ENCODE measurements around the gene MAP3K5.

Gene MAP3K5

GRCh38 chr6:136750696-136751521 lies 41.4 kb downstream of the MAP3K5 start:
- DNase-seq = no peak

DNA sequence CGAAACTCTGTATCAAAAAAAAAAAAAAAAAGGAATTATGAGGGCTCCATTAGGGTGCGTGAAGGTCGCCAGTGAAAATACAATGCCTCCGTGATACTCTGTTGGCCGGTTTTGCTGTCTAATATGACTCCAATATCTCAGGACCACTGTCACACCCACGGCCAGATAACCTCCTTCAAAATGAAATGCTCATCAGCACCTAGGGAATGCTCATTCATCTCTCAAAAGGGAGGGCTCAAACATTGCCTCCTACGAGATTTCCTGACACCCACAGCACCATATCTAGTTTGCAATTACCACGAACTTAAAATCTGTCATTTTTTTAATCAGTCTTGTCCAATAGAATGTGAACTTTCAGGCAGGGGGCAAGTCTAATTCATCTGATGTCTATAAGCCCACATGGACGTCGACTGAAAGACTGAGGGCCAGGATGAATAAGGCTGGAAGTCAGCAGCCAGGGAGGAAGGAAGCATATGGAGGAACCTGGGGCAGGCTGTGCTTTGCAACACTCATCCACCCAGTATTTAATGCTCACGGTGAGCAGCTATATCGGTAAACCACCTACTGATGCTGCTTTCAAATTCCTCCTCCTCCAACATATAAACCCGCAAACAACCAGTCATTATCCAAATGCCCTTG lies 42.8 kb downstream of the MAP3K5 start:
- no peak for DNase-seq

GRCh38 chr6:136747507-136747906 lies 44.8 kb downstream of the MAP3K5 start:
- no peak for DNase-seq

- DNase-seq = no peak
These were observed 47.0 kb downstream of the MAP3K5 start for GRCh38 chr6:136745300-136745699.

GRCh38 chr6:136744889-136745288 lies 47.4 kb downstream of the MAP3K5 start:
- DNase-seq = no peak

DNA sequence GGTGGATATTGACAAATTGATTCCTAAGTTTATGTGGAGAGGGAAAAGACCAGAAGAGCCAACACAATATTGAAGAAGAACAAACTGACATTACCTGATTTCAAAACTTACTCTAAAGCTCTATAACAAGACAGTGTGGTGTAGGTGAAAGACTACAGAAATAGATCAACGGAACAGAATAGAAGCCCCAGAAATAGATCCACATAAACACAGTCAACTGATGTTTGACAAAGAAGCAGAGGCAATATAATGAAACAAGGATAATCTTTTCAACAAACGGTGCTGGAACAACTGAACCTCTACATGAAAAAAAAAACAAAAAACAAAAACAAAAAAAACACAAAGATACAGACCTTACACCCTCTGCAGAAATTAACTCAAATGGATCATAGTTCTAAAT lies 50.2 kb downstream of the MAP3K5 start:
- no peak for DNase-seq

DNA sequence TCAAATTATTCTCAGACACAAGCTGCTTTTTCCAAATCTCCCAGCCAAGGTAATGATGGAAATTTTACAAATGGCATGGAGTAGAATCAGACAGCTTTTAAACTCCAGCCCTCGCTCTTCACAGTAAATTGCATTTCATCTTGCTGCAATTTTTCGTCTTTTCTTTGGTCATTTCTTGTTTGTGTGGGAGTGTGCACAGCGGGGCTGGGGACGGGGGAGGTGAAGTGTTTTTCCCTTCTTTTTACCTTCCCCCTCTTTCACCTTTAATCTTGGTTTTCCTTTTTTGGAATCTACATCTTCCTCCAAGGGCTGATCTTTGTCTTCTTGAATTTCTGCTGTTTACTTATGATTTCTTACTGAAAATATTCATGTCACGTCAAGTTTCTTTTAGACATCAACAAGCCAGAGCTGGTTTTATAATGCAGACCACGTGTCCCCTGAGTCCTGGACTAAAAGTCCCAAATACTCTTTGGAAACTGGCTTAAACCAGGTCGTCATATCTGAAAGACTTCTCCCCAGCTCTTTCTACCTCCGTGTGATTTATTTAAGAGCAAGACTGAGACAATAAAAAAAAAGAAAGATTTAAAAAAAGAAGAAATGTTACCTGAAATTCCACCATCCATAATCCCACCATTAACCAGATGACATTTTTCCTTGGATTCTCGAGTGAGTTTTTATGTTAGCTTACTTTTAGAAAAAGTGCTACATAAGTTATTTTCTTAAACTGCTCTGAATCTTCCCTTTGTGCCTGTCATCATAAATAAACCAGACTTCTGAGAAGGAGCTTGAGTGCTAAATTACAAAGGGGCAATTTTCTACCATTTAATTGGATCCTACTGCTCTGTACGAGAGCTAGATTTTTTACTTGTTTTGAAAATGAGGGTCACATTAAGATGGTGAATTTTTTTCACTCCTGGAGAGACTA lies 52.0 kb downstream of the MAP3K5 start:
- DNase-seq = no peak

DNA sequence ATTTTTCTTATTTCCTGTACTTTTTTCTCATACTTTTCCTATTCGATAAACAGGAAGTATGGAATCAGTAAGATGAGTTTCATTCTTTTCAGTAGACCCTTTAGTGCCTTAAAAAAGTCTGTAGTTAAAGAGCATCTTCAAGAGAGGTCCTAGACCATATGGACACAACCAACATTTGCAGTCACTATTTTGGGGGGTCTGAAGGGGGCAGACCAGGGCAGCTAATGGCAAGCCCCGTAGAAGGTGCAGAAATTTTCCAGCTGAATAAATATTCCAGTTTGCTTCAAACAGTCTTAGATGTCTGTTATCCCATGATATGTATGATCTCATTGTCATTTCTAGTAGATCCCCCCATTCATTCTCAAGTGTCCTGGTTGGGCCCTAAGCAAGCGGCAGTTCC lies 52.8 kb downstream of the MAP3K5 start:
- DNase-seq = no peak

GRCh38 chr6:136739071-136739470 lies 53.2 kb downstream of the MAP3K5 start:
- no peak for DNase-seq

DNA sequence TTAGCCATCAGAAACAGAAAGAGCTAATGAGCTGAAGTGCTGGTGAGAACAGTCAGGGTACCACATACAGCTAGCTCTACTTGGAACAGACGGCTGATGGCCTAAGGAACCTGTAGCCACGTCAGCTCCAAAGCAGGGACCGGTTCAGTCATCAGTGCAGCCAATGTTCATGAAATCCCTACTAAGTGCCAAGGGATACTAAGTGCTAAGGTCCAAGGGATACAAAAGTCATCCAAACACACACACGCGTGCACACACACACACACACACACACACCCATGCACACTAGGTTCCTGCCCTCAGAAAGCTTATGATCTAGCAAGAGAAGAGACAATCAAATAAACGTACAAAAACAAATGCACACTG lies 53.6 kb downstream of the MAP3K5 start:
- DNase-seq = no peak

GRCh38 chr6:136737871-136738691 lies 54.2 kb downstream of the MAP3K5 start:
- no peak for DNase-seq

- no peak for DNase-seq
These were observed 54.9 kb downstream of the MAP3K5 start for GRCh38 chr6:136737374-136737844.

DNA sequence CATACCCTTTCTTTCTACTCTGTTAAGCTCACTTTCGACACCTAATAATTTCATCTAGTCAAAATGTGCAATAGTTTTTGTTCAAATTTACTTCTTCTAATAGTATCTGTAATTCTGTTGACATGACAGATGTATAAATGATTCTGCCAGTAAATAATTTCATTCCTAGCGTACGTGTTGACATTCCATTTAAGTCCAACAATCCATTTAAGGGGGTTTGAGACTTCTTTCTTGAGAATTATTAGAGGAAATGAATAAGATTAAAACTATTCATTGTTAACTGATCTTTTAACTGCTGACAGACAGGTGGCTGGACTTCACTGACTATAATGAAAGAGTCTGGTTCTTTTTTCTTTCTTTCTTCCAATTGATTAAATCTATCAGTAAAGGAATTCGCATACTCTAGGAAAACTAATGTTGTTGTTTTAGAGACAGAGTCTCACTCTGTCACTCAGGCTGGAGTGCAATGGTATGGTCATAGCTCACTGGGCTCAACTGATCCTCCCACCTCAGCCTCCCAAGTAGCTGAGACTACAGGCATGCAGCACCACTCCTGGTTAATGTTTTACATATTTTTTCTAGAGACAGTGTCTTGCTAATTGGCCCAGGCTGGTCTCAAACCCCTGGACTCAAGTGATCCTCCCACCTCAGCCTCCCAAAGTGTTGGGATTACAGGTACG lies 55.9 kb downstream of the MAP3K5 start:
- DNase-seq = no peak

- no peak for DNase-seq
These were observed 57.3 kb downstream of the MAP3K5 start for GRCh38 chr6:136734977-136735376.

DNA sequence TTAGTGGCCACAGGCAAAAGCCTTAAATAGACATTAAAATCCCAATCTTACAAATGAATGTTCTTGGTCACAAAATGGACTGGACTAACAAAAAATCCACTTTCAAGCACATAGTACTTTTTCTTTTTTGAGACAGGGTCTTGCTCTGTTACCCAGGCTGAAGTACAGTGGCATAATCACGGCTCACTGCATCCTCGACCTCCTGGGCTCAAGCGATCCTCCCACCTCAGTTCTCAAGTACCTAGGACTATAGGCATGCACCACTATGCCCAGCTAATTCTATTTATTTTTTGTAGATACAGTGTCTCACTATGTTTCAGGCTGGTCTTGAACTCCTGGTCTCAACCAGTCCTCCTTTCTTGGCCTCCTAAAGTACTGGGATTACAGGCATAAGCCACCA lies 59.4 kb downstream of the MAP3K5 start:
- DNase-seq = no peak

DNA sequence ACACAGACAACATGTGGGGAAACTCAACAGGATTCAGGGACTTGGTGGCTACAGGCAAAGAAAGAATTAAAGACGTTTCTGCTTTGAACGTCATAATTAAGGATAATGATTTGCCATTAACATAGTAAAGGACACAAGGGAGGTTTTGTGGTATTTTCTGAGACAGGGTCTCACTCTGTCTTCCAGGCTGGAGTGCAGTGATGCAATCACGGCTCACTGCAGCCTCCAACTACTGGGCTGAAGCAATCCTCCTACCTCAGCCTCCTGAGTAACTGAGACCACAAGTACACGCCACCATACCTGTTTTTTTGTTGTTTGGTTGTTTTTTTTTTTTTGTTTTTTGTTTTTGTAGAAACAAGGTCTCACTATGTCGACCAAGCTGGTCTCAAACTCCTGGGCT lies 62.4 kb downstream of the MAP3K5 start:
- DNase-seq = no peak

DNA sequence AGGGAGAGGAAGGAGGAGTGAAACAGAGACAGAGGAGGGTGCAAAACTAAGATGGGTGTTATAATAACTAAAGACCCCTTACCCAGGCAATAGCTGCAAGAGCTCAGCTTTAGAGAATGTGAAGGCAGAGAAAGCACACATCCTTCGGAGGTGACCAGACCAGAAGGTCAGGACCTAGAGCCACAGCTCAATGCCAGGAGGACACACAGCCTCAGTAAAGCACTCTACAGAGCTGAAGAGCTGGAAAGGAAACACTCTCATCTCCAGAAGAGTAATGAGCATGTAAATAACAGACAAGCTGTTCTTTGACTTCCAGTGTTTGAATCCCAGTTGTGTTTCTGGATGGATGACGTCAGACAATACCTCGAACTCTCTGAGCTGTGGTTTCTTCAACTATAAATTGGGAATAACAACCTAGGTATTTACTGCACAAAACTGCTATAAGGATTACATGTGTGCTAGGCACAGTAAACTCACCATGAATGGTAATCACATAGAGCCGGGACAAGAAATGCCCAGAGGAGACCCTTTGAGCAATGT lies 63.2 kb downstream of the MAP3K5 start:
- no peak for DNase-seq

DNA sequence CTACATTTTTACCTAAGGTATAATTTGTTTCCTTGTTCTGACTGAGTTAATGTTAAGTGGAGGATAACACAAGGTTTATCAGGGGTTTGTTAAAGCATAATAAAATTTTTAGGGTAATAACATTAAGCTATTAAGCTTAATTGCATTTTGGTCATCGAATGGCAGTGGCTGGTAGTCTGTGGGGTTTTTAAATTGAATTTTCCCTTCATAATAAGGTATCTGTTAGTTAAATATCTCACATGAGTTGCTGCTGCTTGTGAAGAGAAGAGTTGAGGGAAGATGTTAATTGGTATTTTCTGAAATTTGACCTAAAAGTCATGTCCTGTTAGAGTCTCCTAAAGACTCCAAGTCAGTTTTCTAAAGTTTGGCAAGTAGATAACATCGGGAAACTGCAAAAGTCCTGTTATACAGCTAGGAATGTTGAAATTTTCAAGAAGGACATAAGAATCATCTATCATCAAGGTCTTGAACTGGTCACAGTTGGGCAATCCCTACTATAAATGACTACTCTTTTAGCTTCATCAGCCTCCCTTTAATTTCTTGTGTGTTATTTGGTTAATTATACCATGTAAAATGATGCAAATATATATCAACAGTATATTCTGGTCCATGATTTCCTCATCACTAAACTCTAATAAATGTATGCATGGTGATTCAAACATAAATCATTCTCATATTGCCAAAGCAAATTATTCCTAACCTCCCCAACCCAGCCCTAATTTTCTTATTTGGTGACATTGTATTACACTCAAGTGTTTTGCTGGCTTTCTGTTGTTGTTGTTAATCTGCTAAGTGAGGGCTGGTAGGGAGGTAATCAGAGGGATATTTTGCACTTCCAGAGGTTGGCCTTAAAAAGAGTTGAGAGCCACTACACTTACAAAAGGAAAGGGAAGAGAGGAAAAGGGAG lies 64.0 kb downstream of the MAP3K5 start:
- no peak for DNase-seq

DNA sequence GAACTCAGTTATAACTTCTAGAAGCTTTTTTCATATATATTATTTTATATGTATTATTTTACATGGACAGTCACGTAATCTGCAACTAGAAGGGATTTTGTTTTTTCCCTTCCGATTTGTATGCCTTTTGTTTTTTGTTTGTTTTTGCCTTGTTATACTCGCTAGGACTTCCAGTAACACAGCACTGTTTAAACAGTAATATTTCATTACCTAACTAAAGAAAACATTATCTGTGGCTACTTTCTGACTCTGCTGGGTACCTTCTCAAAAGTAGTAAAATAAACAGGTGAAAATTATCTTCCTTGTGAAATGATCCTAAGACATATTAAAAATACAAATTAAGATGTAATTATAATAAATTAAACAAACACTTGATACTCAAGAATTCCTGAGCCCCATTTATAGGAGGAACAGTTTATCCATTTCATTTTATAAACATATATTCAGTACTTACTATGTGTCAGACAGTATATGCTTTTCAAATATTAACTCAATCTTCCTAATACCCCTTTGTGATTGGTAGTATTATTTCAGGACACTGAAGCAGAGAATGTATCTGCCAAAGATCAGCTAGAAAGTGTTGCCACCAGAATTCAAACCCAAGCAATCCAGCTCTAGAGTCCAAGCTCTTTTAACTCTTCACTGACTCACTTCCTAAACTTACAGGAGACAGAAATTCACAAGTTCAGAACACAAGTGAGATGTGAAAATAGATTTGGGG lies 65.3 kb downstream of the MAP3K5 start:
- DNase-seq = no peak

Measured in right kidney (tissue), 1 donor.